Caco-2 (cell line): ENCODE results near the gene PRPF19. TPM values are rescaled to one million over a fixed set of nuclear protein-coding genes. Genes with fewer than 3 reads are reported as not detected.
A peak's percentile ranks its signal among the peaks of the same experiment; 100 is the strongest.

ENCODE experiments used
- BruUV-seq: library from RNA; stranded (reverse); fragments of 400-500 nt; replicated peaks from 2 replicates; lab custom pipeline; 2021; lab: Mats Ljungman, UMichigan
- CTCF ChIA-PET: fragments of 300-600 bp; sonication (Branson Sonifier 250); formaldehyde crosslinking; loops from one replicate; lab custom pipeline; 2022; ENCODE audit warnings: antibody characterized with exemption; lab: Charles Lee
- POLR2A ChIA-PET: fragments of 300-600 bp; sonication (Branson Sonifier 250); formaldehyde crosslinking; loops from one replicate; lab custom pipeline; 2022; ENCODE audit warnings: antibody characterized with exemption; lab: Charles Lee
- DNase-seq, 2 experiments: peaks; one replicate each; pipeline versions ENCODE4 v3.0.0 to v3.0.0-alpha.2; 2020 to 2022
- H3K27me3 ChIP-seq: replicated peaks from 2 replicates; pipeline ENCODE4 v1.6.0; 2011; ENCODE audit warnings: low read length; ENCODE audit not compliant: control insufficient read depth, insufficient read depth
- H3K36me3 ChIP-seq: 2 replicates; pipeline ENCODE4 v1.5.1; 2011; ENCODE audit warnings: low read length; ENCODE audit not compliant: control insufficient read depth, insufficient read depth
- H3K4me1 ChIP-seq: fragments of 250-450 bp; sonication (Bioruptor Pico); 2 replicates; pipeline ENCODE4 v1.5.1; 2020; ENCODE audit warnings: mild to moderate bottlenecking
- H3K4me3 ChIP-seq: 2 replicates; pipeline ENCODE4 v1.5.1; 2011; ENCODE audit warnings: low read depth, mild to moderate bottlenecking, control low read depth, low read length
- H3K9me3 ChIP-seq: fragments of 250-450 bp; sonication (Bioruptor Pico); 2 replicates; pipeline ENCODE4 v1.5.1; 2020; ENCODE audit warnings: mild to moderate bottlenecking, moderate library complexity
- H3K27ac Mint-ChIP-seq: one replicate; pipeline ENCODE4 v1.8.0; 2022; ENCODE audit warnings: mixed read lengths; ENCODE audit not compliant: unreplicated experiment
- H3K27me3 Mint-ChIP-seq: one replicate; pipeline ENCODE4 v1.8.0; 2022; ENCODE audit warnings: mixed read lengths; ENCODE audit not compliant: insufficient read depth, unreplicated experiment
- H3K36me3 Mint-ChIP-seq: one replicate; pipeline ENCODE4 v1.8.0; 2022; ENCODE audit warnings: mild to moderate bottlenecking, mixed read lengths; ENCODE audit not compliant: insufficient read depth, unreplicated experiment
- H3K4me1 Mint-ChIP-seq: one replicate; pipeline ENCODE4 v1.8.0; 2022; ENCODE audit warnings: low read depth, mixed read lengths; ENCODE audit not compliant: unreplicated experiment
- H3K4me3 Mint-ChIP-seq: one replicate; pipeline ENCODE4 v1.8.0; 2022; ENCODE audit warnings: mild to moderate bottlenecking, moderate library complexity, mixed read lengths; ENCODE audit not compliant: unreplicated experiment
- H3K9me3 Mint-ChIP-seq: one replicate; pipeline ENCODE4 v1.8.0; 2022; ENCODE audit warnings: mixed read lengths; ENCODE audit not compliant: unreplicated experiment
- intact Hi-C: fragments of 100-400 bp; cut with micrococcal nuclease; formaldehyde crosslinking; loops from one replicate; pipeline ENCODE4 v1.10.0; 2022; ENCODE audit not compliant: unreplicated experiment
- total RNA-seq: library from RNA; stranded (reverse); gene quantifications from 2 replicates; pipeline ENCODE4 v1.2.3, GENCODE V29; 2022
- TF ChIP-seq, protein P1 (sequence below), 2 experiments: fragments of 200-600 bp in 1 of 2; IDR thresholded peaks; 1 replicate in 1 of 2; 2 replicates in 1 of 2; pipeline versions ENCODE4 v1.5.1 to v1.8.0; 2011 to 2022; ENCODE audit warnings: antibody characterized with exemption in 1 of 2, control low read depth in 1 of 2, inconsistent platforms in 1 of 2, low read depth in 1 of 2, low read length in 1 of 2, mild to moderate bottlenecking in 1 of 2, moderate library complexity in 1 of 2; ENCODE audit not compliant: insufficient read depth in 1 of 2, severe bottlenecking in 1 of 2, unreplicated experiment in 1 of 2

Gene PRPF19
- total RNA-seq, 1 experiment from 2014 or later = 183 TPM

DNA sequence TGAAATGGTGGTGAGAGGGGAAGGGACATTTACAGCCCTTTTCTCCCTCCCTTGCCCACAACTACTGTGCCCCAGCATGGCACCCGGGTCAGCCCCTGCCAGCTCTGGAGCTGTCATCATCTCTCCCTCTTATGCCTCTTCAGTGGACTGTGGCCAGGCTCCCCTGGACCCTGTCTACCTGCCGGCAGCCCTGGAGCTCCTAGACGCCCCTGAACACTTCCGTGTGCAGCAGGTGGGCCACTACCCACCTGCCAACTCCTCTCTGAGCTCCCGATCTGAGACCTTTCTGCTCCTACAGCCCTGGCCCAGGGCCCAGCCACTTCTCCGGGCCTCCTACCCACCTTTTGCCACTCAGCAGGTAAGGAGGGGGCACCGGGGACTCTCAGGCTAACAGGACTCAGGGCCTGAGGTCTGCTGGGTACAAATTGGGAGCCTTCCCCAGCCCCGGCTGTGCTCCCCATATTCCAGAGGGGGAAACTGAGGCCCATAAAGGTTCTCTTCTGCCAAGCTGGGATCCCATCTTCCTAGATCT, 20.7 kb upstream of the PRPF19 start:
- Histone ChIP-seq H3K4me3 (no peak overlapping the region), H3K27me3 (no peaks in the 10 kb centered on the region), H3K9me3 (no peaks in the 10 kb centered on the region), H3K36me3 (peaks cover 3% of the 10 kb centered on the region), H3K4me1 (peaks cover 13% of the 10 kb centered on the region)
- BruUV-seq = no TSS peak
- intact Hi-C loops = no loop called here
- Mint-ChIP-seq H3K4me1 (peaks cover 13% of the 10 kb centered on the region), H3K27me3 (no peaks in the 10 kb centered on the region), H3K27ac (no peak overlapping the region), H3K36me3 (peaks cover 22% of the 10 kb centered on the region), H3K4me3 (no peak overlapping the region), H3K9me3 (no peaks in the 10 kb centered on the region)
- peak in 1 of 2 experiments; percentile 21 for DNase-seq
- TF ChIP-seq, protein P1, sequence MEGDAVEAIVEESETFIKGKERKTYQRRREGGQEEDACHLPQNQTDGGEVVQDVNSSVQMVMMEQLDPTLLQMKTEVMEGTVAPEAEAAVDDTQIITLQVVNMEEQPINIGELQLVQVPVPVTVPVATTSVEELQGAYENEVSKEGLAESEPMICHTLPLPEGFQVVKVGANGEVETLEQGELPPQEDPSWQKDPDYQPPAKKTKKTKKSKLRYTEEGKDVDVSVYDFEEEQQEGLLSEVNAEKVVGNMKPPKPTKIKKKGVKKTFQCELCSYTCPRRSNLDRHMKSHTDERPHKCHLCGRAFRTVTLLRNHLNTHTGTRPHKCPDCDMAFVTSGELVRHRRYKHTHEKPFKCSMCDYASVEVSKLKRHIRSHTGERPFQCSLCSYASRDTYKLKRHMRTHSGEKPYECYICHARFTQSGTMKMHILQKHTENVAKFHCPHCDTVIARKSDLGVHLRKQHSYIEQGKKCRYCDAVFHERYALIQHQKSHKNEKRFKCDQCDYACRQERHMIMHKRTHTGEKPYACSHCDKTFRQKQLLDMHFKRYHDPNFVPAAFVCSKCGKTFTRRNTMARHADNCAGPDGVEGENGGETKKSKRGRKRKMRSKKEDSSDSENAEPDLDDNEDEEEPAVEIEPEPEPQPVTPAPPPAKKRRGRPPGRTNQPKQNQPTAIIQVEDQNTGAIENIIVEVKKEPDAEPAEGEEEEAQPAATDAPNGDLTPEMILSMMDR (IDR thresholded peaks at IDR 0.05; ENCODE audit: insufficient read depth in 1 of 2, low read depth in 1 of 2, low read length in 1 of 2, severe bottlenecking in 1 of 2, unreplicated experiment in 1 of 2) = no peak
- ChIA-PET CTCF (no interaction called here), POLR2A (interaction anchor here (0.7 kb wide), 1 partner anchor 45 kb away, joined by 3 read pairs; no protein-coding TSS in a partner anchor)

DNA sequence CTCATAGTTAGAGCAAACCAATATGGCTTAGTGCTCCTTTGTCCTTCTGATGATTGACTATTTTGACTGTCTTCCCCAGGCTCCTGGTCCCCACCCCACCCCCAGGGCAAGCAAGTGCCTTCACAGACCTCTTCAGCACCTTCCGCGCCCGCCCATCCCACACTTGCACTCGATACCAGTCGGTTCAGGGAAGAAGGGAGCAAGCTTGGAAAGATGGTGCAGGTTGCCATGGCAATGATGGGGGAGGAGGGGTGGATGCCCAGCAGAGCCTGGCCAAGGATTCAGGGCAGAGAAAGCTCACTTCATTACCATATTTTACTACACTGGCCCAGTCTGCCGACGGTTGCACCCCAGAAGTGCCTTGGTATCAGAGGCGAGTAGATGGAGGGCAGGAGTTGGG, 20.1 kb upstream of the PRPF19 start:
- Mint-ChIP-seq H3K9me3 (no peaks in the 10 kb centered on the region), H3K27ac (no peak overlapping the region), H3K27me3 (no peaks in the 10 kb centered on the region), H3K4me3 (no peak overlapping the region), H3K4me1 (peaks cover 13% of the 10 kb centered on the region), H3K36me3 (peaks cover 19% of the 10 kb centered on the region)
- Histone ChIP-seq H3K27me3 (no peaks in the 10 kb centered on the region), H3K9me3 (no peaks in the 10 kb centered on the region), H3K4me3 (no peak overlapping the region), H3K36me3 (no peaks in the 10 kb centered on the region; the same call in 1 of the 2 replicates), H3K4me1 (peaks cover 13% of the 10 kb centered on the region)
- ChIA-PET POLR2A (interaction anchor here (0.7 kb wide), 1 partner anchor 45 kb away, joined by 3 read pairs; no protein-coding TSS in a partner anchor), CTCF (no interaction called here)
- DNase-seq = no peak
- TF ChIP-seq, protein P1 (IDR thresholded peaks at IDR 0.05; ENCODE audit: insufficient read depth in 1 of 2, low read depth in 1 of 2, low read length in 1 of 2, severe bottlenecking in 1 of 2, unreplicated experiment in 1 of 2) = no peak
- intact Hi-C loops = no loop called here
- BruUV-seq = no TSS peak

DNA sequence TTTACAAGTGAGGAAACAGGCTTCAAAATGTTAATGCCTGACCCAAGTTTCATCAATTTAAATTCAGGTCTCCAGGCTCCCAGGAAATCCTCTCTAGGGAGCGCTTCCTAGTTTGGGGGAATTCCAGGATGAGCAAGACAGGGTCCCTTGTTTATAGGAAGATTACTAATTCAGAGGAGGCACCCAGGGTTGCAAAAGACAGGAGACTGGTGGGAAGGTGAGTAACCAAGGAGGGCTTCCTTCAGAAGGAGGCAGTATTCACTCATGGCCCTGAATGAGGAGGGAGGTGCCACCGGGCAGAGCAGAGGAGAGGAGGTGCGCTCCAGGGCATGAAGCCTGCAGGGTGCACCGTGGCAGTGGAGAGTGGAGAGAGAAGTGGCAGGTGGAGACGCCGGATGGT, 19.5 kb upstream of the PRPF19 start:
- Mint-ChIP-seq H3K9me3 (no peaks in the 10 kb centered on the region), H3K27me3 (no peaks in the 10 kb centered on the region), H3K36me3 (peaks cover 21% of the 10 kb centered on the region), H3K4me3 (peak overlapping the region; percentile 90), H3K4me1 (peaks cover 13% of the 10 kb centered on the region), H3K27ac (no peak overlapping the region)
- DNase-seq = no peak
- ChIA-PET CTCF (no interaction called here), POLR2A (no interaction called here)
- H3K4me3 ChIP-seq = no peak overlapping the region
- TSS peak; percentile 31 for BruUV-seq
- TF ChIP-seq, protein P1 (IDR thresholded peaks at IDR 0.05; ENCODE audit: insufficient read depth in 1 of 2, low read depth in 1 of 2, low read length in 1 of 2, severe bottlenecking in 1 of 2, unreplicated experiment in 1 of 2) = no peak
- no peaks in the 10 kb centered on the region for H3K9me3 ChIP-seq
- H3K4me1 ChIP-seq = peaks cover 13% of the 10 kb centered on the region
- no peaks in the 10 kb centered on the region for H3K27me3 ChIP-seq
- intact Hi-C loops = no loop called here
- no peaks in the 10 kb centered on the region for H3K36me3 ChIP-seq
